Kidney epithelial cell (primary cell): ENCODE measurements around the gene TP73. TPM values are rescaled to one million over a fixed set of nuclear protein-coding genes. Genes with fewer than 3 reads are reported as not detected.

Experiments used
- DNase-seq: peaks from one replicate; pipeline ENCODE4 v3.0.0-alpha.2; 2010; ENCODE audit warnings: low read depth
- H3K27me3 ChIP-seq: 2 replicates; pipeline ENCODE4 v1.6.0; 2011; ENCODE audit warnings: low read length; ENCODE audit not compliant: control insufficient read depth, insufficient read depth
- H3K36me3 ChIP-seq: 2 replicates; pipeline ENCODE4 v1.5.1; 2011; ENCODE audit warnings: low read length; ENCODE audit not compliant: control insufficient read depth, insufficient read depth
- H3K4me3 ChIP-seq: 2 replicates; pipeline ENCODE4 v1.5.1; 2011; ENCODE audit warnings: low read depth, mild to moderate bottlenecking, control low read depth, low read length
- CTCF ChIP-seq: IDR thresholded peaks from 2 replicates; pipeline ENCODE4 v1.5.1; 2011; ENCODE audit warnings: mild to moderate bottlenecking, moderate library complexity, low read length, control low read depth, inconsistent platforms; ENCODE audit not compliant: insufficient read depth, poor library complexity, severe bottlenecking
- total RNA-seq: library from RNA; depleted of rRNA; stranded (reverse); fragments of >200 nt; gene quantifications from 2 replicates; pipeline ENCODE4 v1.2.3, GENCODE V29; 2015

The TP73 gene
- total RNA-seq, 1 donor from 2014 or later: 0.04 TPM

- no peak for TF ChIP-seq CTCF
- Histone ChIP-seq H3K27me3 (peaks cover 14% of the 10 kb centered on the region), H3K36me3 (no peaks in the 10 kb centered on the region), H3K4me3 (no peak overlapping the region)
- DNase-seq: no peak
Observed at GRCh38 chr1:3664700-3665375, 12.5 kb downstream of the TP73 start.

GRCh38 chr1:3668148-3668547, 15.8 kb downstream of the TP73 start:
- H3K27me3 ChIP-seq: peaks cover 16% of the 10 kb centered on the region
- TF ChIP-seq CTCF: no peak
- no peak for DNase-seq
- no peaks in the 10 kb centered on the region for H3K36me3 ChIP-seq
- H3K4me3 ChIP-seq: no peak overlapping the region

GRCh38 chr1:3668585-3669300, 16.4 kb downstream of the TP73 start:
- H3K36me3 ChIP-seq: no peaks in the 10 kb centered on the region
- no peak for DNase-seq
- H3K4me3 ChIP-seq: no peak overlapping the region
- TF ChIP-seq CTCF: no peak
- H3K27me3 ChIP-seq: peaks cover 19% of the 10 kb centered on the region

- TF ChIP-seq CTCF: no peak
- Histone ChIP-seq H3K36me3 (no peaks in the 10 kb centered on the region), H3K4me3 (no peak overlapping the region), H3K27me3 (peaks cover 24% of the 10 kb centered on the region)
- no peak for DNase-seq
Observed at GRCh38 chr1:3669421-3669821, 17.1 kb downstream of the TP73 start.

DNA sequence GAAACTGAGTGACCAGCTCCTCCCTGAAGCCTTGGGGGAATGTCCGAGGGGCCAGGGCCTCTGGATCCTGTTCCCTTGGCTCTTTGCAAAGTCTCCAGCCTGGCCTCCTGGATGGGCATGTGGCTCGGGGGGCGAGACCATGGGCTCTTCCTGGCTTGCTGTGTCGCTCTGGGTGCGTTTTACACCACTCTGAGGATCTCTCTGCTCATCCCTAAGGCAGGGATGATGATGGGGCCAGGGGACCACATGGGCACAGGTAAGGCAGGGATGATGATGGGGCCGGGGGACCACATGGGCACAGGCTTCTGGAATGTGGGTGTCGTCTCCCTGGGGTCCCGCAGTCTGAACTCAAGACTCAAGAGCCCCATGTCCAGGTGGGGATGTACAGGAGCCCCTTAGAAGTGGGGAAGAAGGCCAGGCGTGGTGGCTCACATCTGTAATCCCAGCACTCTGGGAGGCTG, 17.7 kb downstream of the TP73 start:
- peaks cover 28% of the 10 kb centered on the region for H3K27me3 ChIP-seq
- no peak for TF ChIP-seq CTCF
- H3K36me3 ChIP-seq: no peaks in the 10 kb centered on the region
- DNase-seq: no peak
- H3K4me3 ChIP-seq: no peak overlapping the region
